Measurements from ENCODE around the gene KANK2.
"Not testable (repeated sequence)": the region's sequence is repeated elsewhere in the genome, so short reads cannot be mapped to it uniquely, and the experiment has no call there.

KANK2 gene

DNA sequence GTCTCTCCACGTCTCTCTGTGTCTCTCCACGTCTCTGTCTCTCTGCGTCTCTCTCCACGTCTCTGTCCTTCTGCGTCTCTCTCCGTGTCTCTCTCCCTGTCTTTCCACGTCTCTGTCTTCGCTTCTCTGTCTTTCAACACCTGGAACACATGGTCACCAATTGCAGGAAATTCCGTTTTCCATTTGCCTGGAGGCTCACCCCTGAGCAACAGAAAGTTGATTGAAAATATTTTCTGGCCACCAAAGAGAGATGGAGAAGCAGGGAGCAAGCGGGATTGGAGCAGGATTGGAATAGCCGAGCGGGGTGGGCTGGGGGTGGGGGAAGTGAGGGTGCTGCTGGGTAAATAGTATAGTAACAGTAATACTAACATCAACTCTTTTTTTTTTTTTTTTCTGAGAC lies 1.7 kb downstream of the KANK2 start:
- DNase-seq: no peak

- DNase-seq: peak; percentile 37
Observed at GRCh38 chr19:11194656-11195558, 2.4 kb downstream of the KANK2 start.

- DNase-seq: no peak
Observed at GRCh38 chr19:11194173-11194572, 3.2 kb downstream of the KANK2 start.

DNA sequence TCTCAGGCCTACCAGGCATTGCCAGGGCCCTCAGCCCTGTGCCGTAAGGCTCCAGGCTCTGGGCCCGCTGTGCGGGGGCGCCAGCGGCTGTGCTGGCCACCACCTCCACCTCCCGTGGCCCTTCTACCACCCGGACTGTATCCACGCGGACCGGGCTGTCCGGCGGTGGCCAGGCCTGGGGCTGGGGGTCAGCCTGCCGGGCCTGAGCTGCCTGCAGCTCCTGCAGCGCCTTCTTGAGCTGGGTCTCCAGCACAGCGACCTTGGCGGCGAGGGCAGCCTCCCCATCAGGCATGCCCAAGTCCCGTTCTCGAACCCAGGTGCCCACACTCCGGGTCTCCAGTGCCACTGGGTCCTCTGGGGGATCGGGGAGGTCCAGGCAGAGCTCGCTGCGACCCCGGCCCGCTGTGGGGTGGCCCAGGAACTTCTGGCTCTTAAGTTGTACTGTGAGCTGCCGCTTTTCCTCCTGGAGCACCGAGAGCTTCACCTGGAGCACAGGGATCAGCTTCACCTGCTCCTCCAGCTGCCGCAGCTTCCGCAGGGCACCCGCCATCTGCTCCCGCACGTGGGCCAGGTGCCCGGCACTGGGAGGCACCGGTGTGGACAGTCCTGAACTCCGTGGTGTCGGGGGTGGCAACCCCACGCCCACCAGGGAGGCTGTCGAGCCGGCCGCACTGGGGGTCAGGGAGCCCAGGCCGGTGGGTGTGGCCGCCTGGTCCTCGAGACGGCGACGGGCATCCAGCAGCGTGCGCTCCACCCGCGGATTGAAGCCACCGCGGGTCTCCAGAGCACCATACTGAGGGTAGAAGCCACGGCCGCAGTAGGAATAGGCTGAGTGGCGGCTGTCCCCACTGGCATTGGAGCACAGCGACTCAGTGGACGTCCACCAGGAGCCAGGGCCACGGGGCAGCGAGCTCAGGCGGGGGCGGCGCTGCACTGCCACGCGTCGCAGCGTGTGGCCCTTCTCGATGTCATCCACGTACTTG lies 4.1 kb downstream of the KANK2 start:
- DNase-seq: no peak

DNA sequence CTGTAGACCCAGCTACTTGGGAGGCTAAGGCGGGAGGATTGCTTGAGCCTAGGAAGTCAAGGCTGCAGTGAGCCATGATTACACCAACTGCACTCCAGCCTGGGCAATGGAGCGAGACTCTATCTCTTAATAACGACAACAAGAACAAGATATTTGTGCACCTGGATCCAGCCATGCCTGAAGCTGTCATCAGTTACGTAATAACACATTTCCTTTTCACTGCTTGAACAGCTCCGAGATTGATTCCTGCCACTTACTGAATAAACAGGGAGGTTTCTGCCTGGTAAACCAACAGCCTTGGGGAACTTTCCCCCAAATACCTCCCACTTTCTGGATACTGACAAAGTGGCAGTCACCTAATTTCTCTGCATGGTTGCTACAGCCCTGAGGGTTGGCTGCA lies 5.4 kb downstream of the KANK2 start:
- no peak for DNase-seq

GRCh38 chr19:11191273-11191755 lies 6.0 kb downstream of the KANK2 start:
- DNase-seq: peak; percentile 27

GRCh38 chr19:11190501-11190900 lies 6.8 kb downstream of the KANK2 start:
- DNase-seq: peak; percentile 8

GRCh38 chr19:11187441-11187840 lies 9.9 kb downstream of the KANK2 start:
- no peak for DNase-seq

- no peak for DNase-seq
Observed at GRCh38 chr19:11182994-11183393, 14.4 kb downstream of the KANK2 start.

DNA sequence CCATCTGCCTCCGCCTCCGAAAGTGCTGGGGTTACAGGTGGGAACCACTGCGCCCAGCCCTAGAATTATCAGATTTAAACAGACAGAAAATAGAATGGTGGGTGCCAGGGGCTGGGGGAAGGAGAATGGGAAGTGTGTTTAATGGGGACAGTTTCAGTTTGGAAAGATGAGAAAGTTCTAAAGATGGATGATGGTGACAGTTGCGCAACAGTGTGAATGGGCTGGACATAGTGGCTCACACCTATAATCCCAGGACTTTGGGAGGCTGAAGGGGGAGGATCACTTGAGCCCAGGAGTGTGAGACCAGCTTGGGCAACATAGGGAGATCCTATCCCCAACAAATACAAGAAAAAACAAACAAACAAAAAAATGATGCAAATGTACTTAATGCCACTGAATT lies 15.9 kb downstream of the KANK2 start:
- no peak for DNase-seq

- not testable (repeated sequence) for DNase-seq
Observed at GRCh38 chr19:11180975-11181374, 16.4 kb downstream of the KANK2 start.

GRCh38 chr19:11180346-11180745 lies 17.0 kb downstream of the KANK2 start:
- DNase-seq: no peak

GRCh38 chr19:11179716-11180297 lies 17.5 kb downstream of the KANK2 start:
- DNase-seq: no peak

- DNase-seq: not testable (repeated sequence)
Observed at GRCh38 chr19:11179145-11179465, 18.2 kb downstream of the KANK2 start.

DNA sequence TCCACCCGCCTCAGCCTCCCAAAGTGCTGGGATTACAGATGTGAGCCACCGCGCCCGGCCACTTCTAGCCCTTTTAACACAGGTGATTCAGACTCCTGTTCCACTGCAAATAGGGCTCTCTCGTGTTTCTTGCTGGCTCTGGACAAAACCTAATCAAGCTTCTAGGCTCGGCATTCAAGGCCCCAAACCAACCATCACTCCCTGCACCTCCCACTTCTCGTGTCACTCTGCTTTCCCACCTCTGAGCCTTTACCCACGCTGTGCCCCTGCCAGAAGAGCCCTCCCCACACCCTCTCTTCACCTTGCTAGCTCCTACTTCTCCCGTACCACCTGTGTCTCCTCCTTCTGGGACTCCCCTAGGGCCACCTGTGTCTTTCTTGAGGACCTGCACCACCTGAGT lies 19.8 kb downstream of the KANK2 start:
- no peak for DNase-seq

GRCh38 chr19:11176466-11177193 lies 20.7 kb downstream of the KANK2 start:
- no peak for DNase-seq

- no peak for DNase-seq
Observed at GRCh38 chr19:11175920-11176319, 21.4 kb downstream of the KANK2 start.

DNA sequence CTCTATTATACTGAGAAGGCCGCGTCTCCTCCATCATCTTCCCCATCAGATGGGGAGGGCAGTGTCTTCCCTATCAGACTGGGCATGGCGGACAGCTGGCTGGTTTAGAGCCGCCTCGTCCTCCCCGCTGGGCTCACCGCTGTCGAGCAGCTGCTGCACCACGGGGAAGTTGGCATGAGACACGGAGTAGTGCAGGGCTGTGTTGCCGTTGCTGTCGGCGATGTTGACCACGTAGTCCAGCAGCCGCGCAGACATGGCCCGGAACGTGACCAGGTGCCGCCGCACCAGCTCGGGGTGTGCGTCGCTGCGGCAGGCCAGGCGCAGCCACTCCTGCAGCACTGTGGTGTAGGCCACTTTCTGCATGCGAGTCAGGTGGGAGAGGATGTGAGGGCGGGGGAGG lies 23.0 kb downstream of the KANK2 start:
- peak; percentile 86 for DNase-seq

GRCh38 chr19:11173516-11174155 lies 23.7 kb downstream of the KANK2 start:
- DNase-seq: no peak

- no peak for DNase-seq
Observed at GRCh38 chr19:11172576-11172975, 24.8 kb downstream of the KANK2 start.

DNA sequence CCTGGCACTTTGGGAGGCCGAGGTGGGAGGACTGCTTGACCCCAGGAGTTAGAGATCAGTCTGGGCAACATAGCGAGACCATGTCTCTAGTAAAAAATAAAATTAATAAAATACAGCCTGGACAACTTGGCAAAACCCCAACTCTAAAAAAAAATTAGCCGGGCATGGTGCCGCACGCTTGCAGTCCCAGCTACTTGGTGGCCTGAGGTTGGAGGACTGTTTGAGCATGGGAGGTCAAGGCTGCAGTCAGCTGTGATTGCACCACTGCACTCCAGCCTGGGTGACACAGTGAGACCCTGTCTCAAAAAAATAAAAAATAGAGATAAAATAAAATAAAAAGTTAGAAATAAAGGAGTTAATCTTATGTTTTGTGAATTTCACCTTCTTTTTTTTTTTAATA lies 26.2 kb downstream of the KANK2 start:
- no peak for DNase-seq
